HG03521 (cell line): ENCODE data around the gene HSD17B1.

Experiments
- ATAC-seq: cut with Tn5 transposase; IDR thresholded peaks from one replicate; pipeline ENCODE4 v1.9.1; 2021; ENCODE audit warnings: mild to moderate bottlenecking, moderate library complexity; ENCODE audit not compliant: unreplicated experiment

The HSD17B1 gene

GRCh38 chr17:42596386-42596785 lies 43.7 kb downstream of the HSD17B1 start:
- no peak for ATAC-seq

- ATAC-seq, result no peak
Measured at GRCh38 chr17:42598905-42599304, 46.2 kb downstream of the HSD17B1 start.

GRCh38 chr17:42603318-42603717 lies 50.6 kb downstream of the HSD17B1 start:
- no peak for ATAC-seq
